PC-9 (cell line): Measurements from ENCODE around the gene GDPD5. TPM values are rescaled to one million over a fixed set of nuclear protein-coding genes. Genes with fewer than 3 reads are reported as not detected.

Experiments
- BruUV-seq: library from RNA; stranded (reverse); fragments of 400-500 nt; replicated peaks from 2 replicates; lab custom pipeline; 2021; lab: Mats Ljungman, UMichigan
- CTCF ChIA-PET: fragments of 300-600 bp; sonication (Branson Sonifier 250); formaldehyde crosslinking; loops from one replicate; lab custom pipeline; 2022; ENCODE audit warnings: antibody characterized with exemption; lab: Charles Lee
- POLR2A ChIA-PET: fragments of 300-600 bp; sonication (Branson Sonifier 250); formaldehyde crosslinking; loops from one replicate; lab custom pipeline; 2022; ENCODE audit warnings: antibody characterized with exemption; ENCODE audit not compliant: unreplicated experiment; lab: Charles Lee
- DNase-seq, 2 experiments: peaks; one replicate each; pipeline versions ENCODE4 v3.0.0 to v3.0.0-alpha.2; 2015 to 2022; ENCODE audit warnings: mixed read lengths in 1 of 2
- H2AFZ ChIP-seq: fragments of 200-600 bp; sonication (generic); 2 replicates; pipeline ENCODE4 v1.8.1; 2017; ENCODE audit warnings: antibody characterized with exemption
- H3F3A ChIP-seq: fragments of 200-600 bp; sonication (generic); 2 replicates; pipeline ENCODE4 v1.8.1; 2017; ENCODE audit warnings: antibody characterized with exemption, mild to moderate bottlenecking, low read depth; ENCODE audit not compliant: insufficient read depth
- H3K27ac ChIP-seq: fragments of 200-600 bp; sonication (generic); 2 replicates; pipeline ENCODE4 v1.6.1; 2016; ENCODE audit warnings: mixed run types
- H3K27me3 ChIP-seq: fragments of 200-600 bp; sonication (generic); 2 replicates; pipeline ENCODE4 v1.6.1; 2016; ENCODE audit warnings: low read depth, mixed run types; ENCODE audit not compliant: insufficient read depth
- H3K36me3 ChIP-seq: fragments of 200-600 bp; sonication (generic); 2 replicates; pipeline ENCODE4 v1.6.1; 2016; ENCODE audit warnings: low read depth, mixed run types
- H3K4me1 ChIP-seq: fragments of 200-600 bp; sonication (generic); replicated peaks from 2 replicates; pipeline ENCODE4 v1.6.1; 2016; ENCODE audit warnings: mixed run types; ENCODE audit not compliant: insufficient read depth
- H3K4me2 ChIP-seq: fragments of 200-600 bp; sonication (generic); 2 replicates; pipeline ENCODE4 v1.6.1; 2017; ENCODE audit warnings: mixed run types
- H3K4me3 ChIP-seq: fragments of 200-600 bp; sonication (generic); 2 replicates; pipeline ENCODE4 v1.6.1; 2016; ENCODE audit warnings: mixed run types
- H3K79me2 ChIP-seq: fragments of 200-600 bp; sonication (generic); 2 replicates; pipeline ENCODE4 v1.6.1; 2017; ENCODE audit warnings: low read depth, mixed run types
- H3K9me2 ChIP-seq: fragments of 200-600 bp; sonication (generic); 2 replicates; pipeline ENCODE4 v1.8.1; 2017; ENCODE audit warnings: mild to moderate bottlenecking; ENCODE audit not compliant: insufficient read depth
- H3K9me3 ChIP-seq: fragments of 200-600 bp; sonication (generic); 2 replicates; pipeline ENCODE4 v1.8.1; 2016; ENCODE audit warnings: low read depth; ENCODE audit not compliant: insufficient read depth
- H4K20me1 ChIP-seq: fragments of 200-600 bp; sonication (generic); 2 replicates; pipeline ENCODE4 v1.8.1; 2017; ENCODE audit not compliant: insufficient read depth
- CTCF ChIP-seq: fragments of 200-600 bp; sonication (generic); conservative IDR thresholded peaks from 2 replicates; pipeline ENCODE4 v1.6.1; 2017; ENCODE audit warnings: mixed run types, antibody characterized with exemption, mild to moderate bottlenecking, moderate library complexity
- EZH2 ChIP-seq: fragments of 200-600 bp; sonication (generic); IDR thresholded peaks from 2 replicates; pipeline ENCODE4 v1.8.0; 2017; ENCODE audit warnings: antibody characterized with exemption, low read depth
- intact Hi-C: fragments of 100-400 bp; cut with micrococcal nuclease; formaldehyde crosslinking; loops from one replicate; pipeline ENCODE4 v1.10.0; 2022; ENCODE audit not compliant: unreplicated experiment
- total RNA-seq: library from RNA; stranded (reverse); gene quantifications from 2 replicates; pipeline ENCODE4 v1.2.3, GENCODE V29; 2021

GDPD5 gene
- total RNA-seq, 1 experiment from 2014 or later, result 7.9 TPM

- H3K4me2 ChIP-seq, result no peak overlapping the region
- ChIA-PET POLR2A (no interaction called here), CTCF (no interaction called here)
- no TSS peak for BruUV-seq
- intact Hi-C loops, result no loop called here
- H3K27me3 ChIP-seq, result no peaks in the 10 kb centered on the region
- no peak for TF ChIP-seq CTCF
- TF ChIP-seq EZH2, result no peak
- H3K27ac ChIP-seq, result no peak overlapping the region
- no peak overlapping the region for H2AFZ ChIP-seq
- H4K20me1 ChIP-seq, result no peaks in the 10 kb centered on the region
- H3F3A ChIP-seq, result no peaks in the 10 kb centered on the region
- peaks cover 14% of the 10 kb centered on the region for H3K4me1 ChIP-seq
- no peaks in the 10 kb centered on the region for H3K9me2 ChIP-seq
- no peak for DNase-seq
- H3K36me3 ChIP-seq, result no peaks in the 10 kb centered on the region
- no peaks in the 10 kb centered on the region for H3K79me2 ChIP-seq
- no peak overlapping the region for H3K4me3 ChIP-seq
- H3K9me3 ChIP-seq, result no peaks in the 10 kb centered on the region
Observed at GRCh38 chr11:75462117-75462653, 63.6 kb downstream of the GDPD5 start.

GRCh38 chr11:75461151-75461550 is 64.6 kb downstream of the GDPD5 start:
- CTCF ChIA-PET, result no interaction called here

DNA sequence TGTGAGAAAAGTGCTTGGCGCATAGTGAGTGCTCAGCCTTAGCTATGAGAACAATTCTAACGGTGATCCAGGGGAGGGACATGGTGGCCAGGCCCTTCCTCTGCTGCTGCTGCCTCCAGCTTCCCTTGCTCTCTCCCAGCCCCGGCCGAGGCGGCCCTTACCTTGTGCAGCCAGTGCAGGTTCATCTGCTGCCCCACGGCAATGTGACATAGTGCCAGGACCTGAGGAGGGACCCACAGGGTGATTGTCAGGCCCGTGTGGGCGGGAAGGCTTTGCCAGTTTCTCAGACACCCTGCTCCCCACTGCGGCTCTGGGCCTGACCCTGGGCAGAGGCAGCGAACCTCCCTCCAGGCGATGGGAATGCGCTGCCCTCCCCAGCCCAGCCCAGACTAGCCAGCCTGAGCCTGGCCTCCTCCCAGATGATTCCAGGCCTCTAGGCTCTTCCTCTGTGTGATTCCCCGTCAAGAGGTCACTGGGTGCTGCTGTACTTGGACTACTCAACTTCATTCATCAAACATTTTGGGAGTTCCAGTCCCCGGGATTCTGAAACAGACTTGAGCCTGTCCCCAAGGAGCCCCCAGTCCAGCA is 69.1 kb downstream of the GDPD5 start:
- Histone ChIP-seq H3K9me2 (no peaks in the 10 kb centered on the region), H3K4me1 (no peaks in the 10 kb centered on the region), H3K79me2 (no peaks in the 10 kb centered on the region), H3K9me3 (no peaks in the 10 kb centered on the region), H3K4me2 (no peak overlapping the region), H3K36me3 (no peaks in the 10 kb centered on the region), H2AFZ (no peak overlapping the region), H4K20me1 (no peaks in the 10 kb centered on the region), H3K4me3 (no peak overlapping the region), H3K27me3 (0 out of 2 replicates have a peak, but pooled peaks cover 8% of the 10 kb centered on the region), H3K27ac (no peak overlapping the region), H3F3A (no peaks in the 10 kb centered on the region)
- TF ChIP-seq CTCF (no peak), EZH2 (no peak)
- no TSS peak for BruUV-seq
- POLR2A ChIA-PET, result no interaction called here
- no peak for DNase-seq
- CTCF ChIA-PET, result no interaction called here
- intact Hi-C loops, result no loop called here

More at GRCh38 chr11:75461151-75461550, 64.6 kb downstream of the GDPD5 start:
- no peaks in the 10 kb centered on the region for H3F3A ChIP-seq
- TF ChIP-seq CTCF (no peak), EZH2 (no peak)
- H3K4me3 ChIP-seq, result no peak overlapping the region
- BruUV-seq, result no TSS peak
- H2AFZ ChIP-seq, result no peak overlapping the region
- intact Hi-C loops, result no loop called here
- H4K20me1 ChIP-seq, result no peaks in the 10 kb centered on the region
- DNase-seq, result no peak
- H3K79me2 ChIP-seq, result no peaks in the 10 kb centered on the region
- no peaks in the 10 kb centered on the region for H3K9me2 ChIP-seq
- H3K9me3 ChIP-seq, result no peaks in the 10 kb centered on the region
- no peaks in the 10 kb centered on the region for H3K36me3 ChIP-seq
- H3K4me1 ChIP-seq, result peaks cover 14% of the 10 kb centered on the region
- H3K27me3 ChIP-seq, result no peaks in the 10 kb centered on the region
- POLR2A ChIA-PET, result no interaction called here
- H3K4me2 ChIP-seq, result no peak overlapping the region
- H3K27ac ChIP-seq, result no peak overlapping the region
